Central memory CD8-positive, alpha-beta T cell (primary cell): ENCODE measurements around the gene VPS18.
A peak's percentile ranks its signal among the peaks of the same experiment; 100 is the strongest.

Experiments
- ATAC-seq: fragments of 150-1000 bp; cut with Tn5 transposase; replicated peaks from 2 replicates; pipeline ENCODE4 v1.10.0; 2022; ENCODE audit warnings: mild to moderate bottlenecking, moderate FRiP score, moderate number of reproducible peaks; ENCODE audit not compliant: poor library complexity, severe bottlenecking; ENCODE audit errors: extremely low read depth
- DNase-seq, 2 donors: peaks; one replicate each; pipeline ENCODE4 v3.0.0; 2021; ENCODE audit warnings: low spot score in 2 of 2
- H3K27ac Mint-ChIP-seq: one replicate; pipeline ENCODE4 v1.8.0; 2022; ENCODE audit warnings: low read depth, mild to moderate bottlenecking, moderate library complexity, mixed read lengths
- H3K27me3 Mint-ChIP-seq: one replicate; pipeline ENCODE4 v1.8.0; 2022; ENCODE audit warnings: mixed read lengths
- H3K36me3 Mint-ChIP-seq: one replicate; pipeline ENCODE4 v1.8.0; 2022; ENCODE audit warnings: mild to moderate bottlenecking, moderate library complexity, mixed read lengths; ENCODE audit not compliant: insufficient read depth
- H3K4me1 Mint-ChIP-seq: one replicate; pipeline ENCODE4 v1.8.0; 2022; ENCODE audit warnings: mixed read lengths
- H3K4me3 Mint-ChIP-seq: one replicate; pipeline ENCODE4 v1.8.0; 2022; ENCODE audit warnings: mild to moderate bottlenecking, moderate library complexity, mixed read lengths
- H3K9me3 Mint-ChIP-seq: one replicate; pipeline ENCODE4 v1.8.0; 2022; ENCODE audit warnings: mixed read lengths

The VPS18 gene, protein sequence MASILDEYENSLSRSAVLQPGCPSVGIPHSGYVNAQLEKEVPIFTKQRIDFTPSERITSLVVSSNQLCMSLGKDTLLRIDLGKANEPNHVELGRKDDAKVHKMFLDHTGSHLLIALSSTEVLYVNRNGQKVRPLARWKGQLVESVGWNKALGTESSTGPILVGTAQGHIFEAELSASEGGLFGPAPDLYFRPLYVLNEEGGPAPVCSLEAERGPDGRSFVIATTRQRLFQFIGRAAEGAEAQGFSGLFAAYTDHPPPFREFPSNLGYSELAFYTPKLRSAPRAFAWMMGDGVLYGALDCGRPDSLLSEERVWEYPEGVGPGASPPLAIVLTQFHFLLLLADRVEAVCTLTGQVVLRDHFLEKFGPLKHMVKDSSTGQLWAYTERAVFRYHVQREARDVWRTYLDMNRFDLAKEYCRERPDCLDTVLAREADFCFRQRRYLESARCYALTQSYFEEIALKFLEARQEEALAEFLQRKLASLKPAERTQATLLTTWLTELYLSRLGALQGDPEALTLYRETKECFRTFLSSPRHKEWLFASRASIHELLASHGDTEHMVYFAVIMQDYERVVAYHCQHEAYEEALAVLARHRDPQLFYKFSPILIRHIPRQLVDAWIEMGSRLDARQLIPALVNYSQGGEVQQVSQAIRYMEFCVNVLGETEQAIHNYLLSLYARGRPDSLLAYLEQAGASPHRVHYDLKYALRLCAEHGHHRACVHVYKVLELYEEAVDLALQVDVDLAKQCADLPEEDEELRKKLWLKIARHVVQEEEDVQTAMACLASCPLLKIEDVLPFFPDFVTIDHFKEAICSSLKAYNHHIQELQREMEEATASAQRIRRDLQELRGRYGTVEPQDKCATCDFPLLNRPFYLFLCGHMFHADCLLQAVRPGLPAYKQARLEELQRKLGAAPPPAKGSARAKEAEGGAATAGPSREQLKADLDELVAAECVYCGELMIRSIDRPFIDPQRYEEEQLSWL

DNA sequence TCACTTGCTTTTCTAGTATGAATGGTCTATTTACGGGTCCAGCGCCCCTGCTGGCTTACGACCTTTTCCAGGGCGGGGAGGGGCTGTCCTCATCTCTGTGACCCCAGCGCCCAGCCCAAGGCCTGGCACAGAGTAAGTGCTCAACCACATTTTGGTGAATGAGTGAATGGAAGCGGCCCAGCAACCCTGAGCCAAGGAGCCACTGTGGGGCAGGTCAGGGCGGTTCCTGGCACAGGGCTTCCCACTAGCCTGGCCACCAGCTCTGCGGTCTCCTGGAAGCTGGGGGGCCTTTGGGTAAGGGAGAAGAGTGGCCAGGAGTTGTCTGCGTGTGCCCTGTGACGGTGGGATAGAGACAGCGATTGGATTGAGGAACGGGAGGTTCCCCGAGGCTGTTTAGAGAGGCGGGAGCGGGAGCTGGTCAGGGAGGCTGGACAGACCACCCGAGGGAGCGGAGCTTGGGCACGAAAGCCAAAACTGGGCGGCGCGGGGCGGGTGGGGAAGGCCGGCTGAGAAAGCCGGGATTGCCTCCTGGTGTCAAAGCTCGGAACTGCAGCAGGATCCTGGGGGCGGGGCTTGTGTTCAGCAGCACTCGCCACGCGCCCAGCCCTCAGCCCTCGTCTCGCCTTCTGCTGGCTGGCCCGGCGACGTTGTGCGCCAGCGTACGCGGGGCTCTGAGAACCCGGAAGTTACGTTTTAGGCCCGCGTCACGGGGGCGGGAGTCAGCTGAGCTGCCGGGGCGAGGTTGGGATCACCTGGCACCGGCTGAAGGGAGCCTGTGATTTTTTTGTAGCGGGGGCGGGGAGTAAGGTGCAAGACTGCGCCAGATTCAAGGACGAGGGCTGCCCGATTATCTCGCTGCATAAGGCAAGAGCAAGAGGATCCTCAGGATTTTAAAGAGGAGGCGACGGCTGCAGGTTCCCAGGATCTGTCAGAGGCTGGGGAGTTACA lies at the start of gene VPS18:
Gene VPS18 (plus strand): TSS at position 718 of the 948 bp plus-strand sequence. CDS start 319 bp downstream, outside the sequence.
- H3K27ac Mint-ChIP-seq = peak within 1 kb of the TSS; percentile 99
- H3K4me3 Mint-ChIP-seq = peak within 1 kb of the TSS; percentile 100
- DNase-seq (peak; percentile 97 to 100), ATAC-seq (peak; percentile 98)
- peaks cover 34% of the 10 kb centered on the region for H3K4me1 Mint-ChIP-seq
- no peaks in the 10 kb centered on the region for H3K9me3 Mint-ChIP-seq
- H3K27me3 Mint-ChIP-seq = no peaks in the 10 kb centered on the region
- H3K36me3 Mint-ChIP-seq = peaks cover 26% of the 10 kb centered on the region

DNA sequence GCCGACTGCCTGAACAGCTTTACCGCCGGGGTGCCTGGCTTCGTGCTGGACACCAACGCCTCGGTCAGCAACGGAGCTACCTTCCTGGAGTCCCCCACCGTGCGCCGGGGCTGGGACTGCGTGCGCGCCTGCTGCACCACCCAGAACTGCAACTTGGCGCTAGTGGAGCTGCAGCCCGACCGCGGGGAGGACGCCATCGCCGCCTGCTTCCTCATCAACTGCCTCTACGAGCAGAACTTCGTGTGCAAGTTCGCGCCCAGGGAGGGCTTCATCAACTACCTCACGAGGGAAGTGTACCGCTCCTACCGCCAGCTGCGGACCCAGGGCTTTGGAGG lies 49.6 kb upstream of the VPS18 start:
- peak; percentile 69 for ATAC-seq
- Mint-ChIP-seq H3K36me3 (peaks cover 2% of the 10 kb centered on the region), H3K27ac (peak overlapping the region; percentile 29), H3K4me1 (peaks cover 12% of the 10 kb centered on the region), H3K27me3 (no peaks in the 10 kb centered on the region), H3K9me3 (no peaks in the 10 kb centered on the region), H3K4me3 (peak overlapping the region; percentile 88)
- peak in 1 of 2 donors; percentile 13 for DNase-seq

DNA sequence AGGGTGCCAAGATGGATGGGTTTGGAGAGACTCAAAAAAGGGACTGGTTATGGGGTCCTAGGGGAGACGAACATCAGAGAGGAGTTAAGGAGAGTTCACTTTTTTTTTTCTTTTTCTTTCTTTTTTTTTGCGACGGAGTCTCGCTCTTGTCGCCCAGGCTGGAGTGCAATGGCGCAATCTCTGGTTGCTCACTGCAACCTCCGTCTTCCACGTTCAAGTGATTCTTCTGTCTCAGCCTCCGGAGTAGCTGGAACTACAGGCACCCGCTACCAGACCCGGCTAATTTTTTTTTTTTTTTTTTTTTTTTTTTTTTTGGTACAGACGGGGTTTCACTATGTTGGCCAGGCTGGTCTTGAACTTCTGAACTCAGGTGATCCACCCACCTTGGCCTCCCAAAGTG lies 49.2 kb upstream of the VPS18 start:
- Mint-ChIP-seq H3K27ac (peak overlapping the region; percentile 29), H3K36me3 (peaks cover 2% of the 10 kb centered on the region), H3K4me1 (peaks cover 12% of the 10 kb centered on the region), H3K9me3 (no peaks in the 10 kb centered on the region), H3K27me3 (no peaks in the 10 kb centered on the region), H3K4me3 (peak overlapping the region; percentile 88)
- ATAC-seq (no peak), DNase-seq (no peak)

DNA sequence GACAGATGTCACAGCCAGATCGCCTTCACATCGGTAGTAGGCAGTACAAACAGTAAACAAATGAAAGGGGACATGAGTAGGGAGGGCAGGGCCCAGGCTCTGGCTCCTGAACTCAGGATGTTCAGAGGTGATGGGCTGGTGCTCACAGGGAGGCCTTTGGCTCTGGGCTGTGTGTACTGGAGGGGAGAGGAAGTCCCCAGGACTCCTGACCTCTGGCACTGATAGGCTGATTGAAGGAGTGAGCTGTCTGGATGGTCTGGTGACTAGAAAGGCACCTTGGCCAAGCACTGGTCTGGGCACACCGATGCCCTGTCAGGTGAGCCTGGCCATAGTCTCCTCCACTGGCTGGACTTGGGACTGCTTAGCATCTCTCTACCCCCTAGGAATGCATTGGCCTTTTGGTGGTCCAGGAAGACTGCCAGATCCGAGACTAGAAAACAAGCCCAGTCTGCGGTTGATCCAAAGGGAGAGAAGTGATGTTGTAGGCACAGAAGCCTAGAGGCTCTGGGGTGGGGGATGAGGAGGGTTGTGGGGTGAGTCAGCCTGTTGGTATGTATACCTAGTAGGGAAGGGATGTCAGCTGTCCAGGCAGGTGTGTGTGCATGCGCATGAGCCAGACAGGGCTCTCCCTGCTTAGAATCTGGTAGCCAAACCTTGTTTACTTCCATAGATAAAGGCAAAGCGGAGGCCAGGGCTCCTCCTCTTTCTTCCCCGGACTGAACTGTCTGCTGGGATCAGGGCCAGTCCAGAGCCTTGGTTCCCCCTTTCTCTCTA lies 48.6 kb upstream of the VPS18 start:
- Mint-ChIP-seq H3K27ac (no peak overlapping the region), H3K27me3 (no peaks in the 10 kb centered on the region), H3K9me3 (no peaks in the 10 kb centered on the region), H3K36me3 (peaks cover 2% of the 10 kb centered on the region), H3K4me1 (peaks cover 12% of the 10 kb centered on the region), H3K4me3 (peak overlapping the region; percentile 88)
- ATAC-seq (no peak), DNase-seq (no peak)

DNA sequence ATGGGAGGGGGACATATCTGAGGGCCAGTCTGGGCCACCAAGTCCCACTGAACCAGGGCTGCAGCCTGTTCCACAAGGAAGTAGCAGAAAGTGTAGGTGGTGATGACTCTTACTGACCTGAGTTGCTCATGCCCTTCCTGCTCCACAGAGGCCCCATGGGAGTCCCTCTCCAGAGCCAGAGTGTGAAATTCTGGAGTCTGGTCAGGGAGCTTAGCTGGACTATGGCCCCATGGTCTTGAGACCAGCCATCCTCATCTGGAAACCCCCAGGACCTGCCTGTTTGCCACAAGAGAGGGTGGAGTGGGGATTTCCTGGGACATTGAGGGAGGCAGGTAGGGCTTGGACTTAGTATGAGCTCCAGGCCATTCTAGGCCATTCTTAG lies 47.4 kb upstream of the VPS18 start:
- no peaks in the 10 kb centered on the region for H3K27me3 Mint-ChIP-seq

DNA sequence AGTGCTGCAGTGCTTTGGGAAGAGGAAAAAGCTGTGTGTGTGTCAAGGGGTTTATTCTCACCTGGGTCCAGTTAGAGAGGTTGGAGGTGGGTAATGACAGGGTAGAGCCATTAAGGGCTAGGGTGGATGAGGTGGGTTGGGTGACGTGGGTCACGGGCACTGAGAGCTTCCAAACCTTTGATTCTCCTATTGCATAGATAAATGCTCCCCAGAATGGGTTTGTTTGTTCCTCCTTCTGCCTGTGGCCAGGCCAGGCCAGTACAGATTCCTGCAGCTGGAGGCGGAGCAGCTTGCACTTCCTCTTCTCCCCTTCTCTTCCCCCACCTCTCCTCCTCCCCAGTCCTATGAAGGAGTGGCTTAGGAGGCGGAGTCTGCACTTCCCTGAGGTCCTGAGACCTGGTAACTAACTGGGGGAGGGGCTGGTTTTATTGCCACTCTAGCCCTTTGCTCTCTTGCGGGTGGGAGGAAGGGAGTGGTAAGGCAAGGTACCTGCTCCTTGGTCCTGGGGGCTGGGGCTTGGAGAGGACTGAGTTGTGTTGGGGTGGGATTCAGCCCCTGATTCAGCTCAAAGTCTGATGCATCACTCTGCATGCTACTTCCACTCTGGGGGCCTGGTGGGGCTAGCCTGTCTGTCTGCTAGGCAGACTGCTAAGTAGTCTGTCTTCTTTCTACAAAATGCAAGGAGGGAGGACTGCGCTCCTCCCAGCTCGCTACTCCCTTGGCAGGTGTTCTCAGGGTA lies 46.9 kb upstream of the VPS18 start:
- Mint-ChIP-seq H3K4me3 (no peak overlapping the region), H3K9me3 (no peaks in the 10 kb centered on the region), H3K27me3 (no peaks in the 10 kb centered on the region), H3K27ac (no peak overlapping the region), H3K36me3 (peaks cover 2% of the 10 kb centered on the region), H3K4me1 (peaks cover 12% of the 10 kb centered on the region)
- no peak for ATAC-seq
- no peak for DNase-seq

More for the DNA sequence above, 47.4 kb upstream of the VPS18 start:
- no peak overlapping the region for H3K27ac Mint-ChIP-seq
- H3K4me3 Mint-ChIP-seq = no peak overlapping the region
- no peaks in the 10 kb centered on the region for H3K9me3 Mint-ChIP-seq
- H3K36me3 Mint-ChIP-seq = peaks cover 2% of the 10 kb centered on the region
- DNase-seq (no peak), ATAC-seq (no peak)
- peaks cover 12% of the 10 kb centered on the region for H3K4me1 Mint-ChIP-seq

DNA sequence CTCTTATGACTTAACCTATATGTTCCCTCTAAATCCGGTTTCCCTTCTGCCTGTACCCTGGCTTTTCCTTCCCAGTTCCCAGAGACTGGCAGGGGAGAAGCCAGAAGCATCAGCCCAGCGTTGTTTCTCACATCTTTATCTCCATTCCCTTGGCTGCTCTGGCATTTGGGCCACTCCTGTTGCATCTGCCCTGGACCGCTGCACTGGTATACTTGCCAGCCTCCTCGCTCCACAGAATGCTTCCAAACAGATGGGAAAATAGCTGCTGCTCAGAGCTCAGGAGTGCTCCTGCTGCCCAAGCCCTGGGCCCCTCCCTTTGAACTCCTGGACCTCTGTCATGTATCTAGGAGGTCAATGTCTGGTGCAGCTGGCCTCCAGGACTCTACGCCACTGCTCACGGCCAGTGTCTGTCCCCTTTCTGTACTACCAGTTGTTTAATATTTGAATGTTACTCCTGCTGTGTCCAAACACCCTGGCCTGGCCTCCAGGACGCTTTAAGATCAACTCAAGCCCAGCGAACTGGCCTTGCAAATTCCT lies 43.6 kb upstream of the VPS18 start:
- Mint-ChIP-seq H3K4me1 (peaks cover 6% of the 10 kb centered on the region), H3K36me3 (no peaks in the 10 kb centered on the region), H3K27ac (no peak overlapping the region), H3K9me3 (no peaks in the 10 kb centered on the region), H3K4me3 (no peak overlapping the region), H3K27me3 (no peaks in the 10 kb centered on the region)
- ATAC-seq = no peak
- no peak for DNase-seq

DNA sequence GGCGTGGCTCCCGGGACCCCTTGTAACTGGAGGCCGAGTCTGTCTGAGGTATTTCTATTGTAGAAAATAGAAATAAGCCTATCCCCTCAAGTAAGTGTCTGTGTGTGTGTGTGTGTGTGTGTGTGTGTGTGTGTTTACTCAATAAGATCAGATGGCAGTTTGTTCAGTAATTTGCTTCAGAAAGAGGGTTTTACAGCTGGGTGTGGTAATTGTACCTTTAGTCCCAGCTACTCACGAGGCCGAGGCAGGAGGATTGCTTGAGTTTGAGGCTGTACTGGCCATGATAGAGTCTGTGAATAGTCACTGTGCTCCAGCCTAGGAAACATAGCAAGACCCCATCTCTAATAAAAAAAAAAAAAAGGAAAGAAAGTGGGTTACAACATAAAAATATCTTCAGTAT lies 41.7 kb upstream of the VPS18 start:
- Mint-ChIP-seq H3K27me3 (no peaks in the 10 kb centered on the region), H3K36me3 (peaks cover 3% of the 10 kb centered on the region), H3K9me3 (no peaks in the 10 kb centered on the region), H3K27ac (no peak overlapping the region), H3K4me3 (no peak overlapping the region), H3K4me1 (peaks cover 3% of the 10 kb centered on the region)
- ATAC-seq (no peak), DNase-seq (no peak)

DNA sequence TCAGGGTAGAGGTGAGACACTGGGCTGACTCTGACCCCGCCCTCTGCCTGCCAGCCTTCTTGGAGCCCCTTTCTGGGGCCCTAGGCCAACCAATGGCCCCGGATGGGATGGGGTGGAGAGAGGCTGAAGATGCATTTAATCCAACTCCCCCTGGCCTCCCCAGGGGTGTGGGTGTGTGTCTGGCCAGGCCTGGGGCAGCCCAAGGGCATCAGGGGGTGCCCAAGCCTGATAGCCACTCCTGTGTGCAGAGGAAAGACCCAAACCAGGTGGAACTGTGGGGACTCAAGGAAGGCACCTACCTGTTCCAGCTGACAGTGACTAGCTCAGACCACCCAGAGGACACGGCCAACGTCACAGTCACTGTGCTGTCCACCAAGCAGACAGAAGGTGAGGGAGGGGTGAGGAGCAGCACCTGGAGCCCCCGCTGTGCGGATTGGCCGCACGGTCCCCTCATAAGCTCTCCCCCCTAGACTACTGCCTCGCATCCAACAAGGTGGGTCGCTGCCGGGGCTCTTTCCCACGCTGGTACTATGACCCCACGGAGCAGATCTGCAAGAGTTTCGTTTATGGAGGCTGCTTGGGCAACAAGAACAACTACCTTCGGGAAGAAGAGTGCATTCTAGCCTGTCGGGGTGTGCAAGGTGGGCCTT lies 40.9 kb upstream of the VPS18 start:
- peaks cover 5% of the 10 kb centered on the region for H3K4me1 Mint-ChIP-seq
- no peak for DNase-seq
- H3K36me3 Mint-ChIP-seq = peaks cover 3% of the 10 kb centered on the region
- H3K4me3 Mint-ChIP-seq = no peak overlapping the region
- no peaks in the 10 kb centered on the region for H3K9me3 Mint-ChIP-seq
- H3K27ac Mint-ChIP-seq = no peak overlapping the region
- ATAC-seq = no peak
- no peaks in the 10 kb centered on the region for H3K27me3 Mint-ChIP-seq

DNA sequence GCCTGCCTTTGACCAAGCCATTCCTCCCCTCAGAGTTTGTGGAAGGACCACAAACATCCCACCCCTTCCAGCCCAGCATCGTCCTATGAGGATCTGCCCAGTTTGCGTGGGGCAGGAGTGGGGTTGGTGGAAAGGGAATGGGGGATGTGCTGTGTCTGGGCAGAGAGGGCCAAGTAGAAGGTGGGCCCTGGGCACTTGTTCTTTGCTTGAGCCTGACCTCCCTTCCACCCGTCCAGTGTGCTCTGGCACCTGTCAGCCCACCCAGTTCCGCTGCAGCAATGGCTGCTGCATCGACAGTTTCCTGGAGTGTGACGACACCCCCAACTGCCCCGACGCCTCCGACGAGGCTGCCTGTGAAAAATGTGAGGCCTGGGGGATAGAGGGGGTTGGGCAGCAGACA lies 40.1 kb upstream of the VPS18 start:
- Mint-ChIP-seq H3K4me1 (peaks cover 9% of the 10 kb centered on the region), H3K4me3 (no peak overlapping the region), H3K27me3 (no peaks in the 10 kb centered on the region), H3K27ac (no peak overlapping the region), H3K36me3 (peaks cover 3% of the 10 kb centered on the region), H3K9me3 (no peaks in the 10 kb centered on the region)
- ATAC-seq = no peak
- DNase-seq = no peak
